GM18505 (cell line): ENCODE data around the gene CBX7.

Experiments
- ATAC-seq: cut with Tn5 transposase; IDR thresholded peaks from one replicate; pipeline ENCODE4 v1.9.1; 2021; ENCODE audit not compliant: unreplicated experiment
- POLR2A ChIP-seq: IDR thresholded peaks from 4 replicates; pipeline ENCODE4 v1.6.1; 2011; ENCODE audit warnings: borderline replicate concordance; ENCODE audit not compliant: insufficient read depth, insufficient read length; ENCODE audit errors: extremely low read depth

The CBX7 gene

DNA sequence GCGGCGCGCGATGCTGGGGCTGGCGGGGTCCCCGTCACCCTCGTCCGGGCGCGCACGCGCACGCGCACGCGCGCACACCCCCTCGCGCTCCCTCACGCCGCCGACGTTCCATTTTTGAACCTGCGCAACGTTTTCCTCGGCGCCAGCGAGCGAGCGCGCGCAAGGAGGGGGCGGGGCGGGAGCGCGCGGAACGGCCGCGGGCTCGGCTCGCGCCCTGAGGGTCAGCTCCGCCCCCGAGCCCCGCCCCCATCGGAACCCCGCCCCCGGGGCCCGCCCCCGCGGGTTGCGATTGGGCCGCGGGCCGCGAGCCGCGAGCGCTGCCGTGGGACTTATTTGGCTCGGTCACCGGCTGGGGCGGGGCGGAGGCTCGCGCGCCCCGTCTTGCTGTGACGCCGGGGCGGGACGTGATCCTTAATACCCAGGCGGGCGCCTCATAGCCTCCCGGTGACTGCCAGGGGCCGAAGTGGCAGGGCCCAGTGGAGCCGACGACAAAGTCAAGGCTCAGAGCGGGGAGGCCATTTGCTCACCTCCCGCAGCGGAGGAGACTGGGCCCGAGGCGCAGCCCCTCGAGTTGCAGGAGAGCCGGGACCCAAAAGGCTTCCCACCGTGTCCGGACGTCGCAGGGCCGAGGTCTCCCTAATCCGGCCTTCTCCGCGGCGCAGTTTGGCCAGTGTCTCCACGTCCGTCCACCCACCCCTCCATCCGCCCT is at the start of gene CBX7:
TSS of gene CBX7 (minus strand) at position 170 of the 709 bp plus-strand sequence. CDS start 236 bp downstream, outside the sequence.
- peak; percentile 81 for ATAC-seq
- TF ChIP-seq POLR2A = no peak

DNA sequence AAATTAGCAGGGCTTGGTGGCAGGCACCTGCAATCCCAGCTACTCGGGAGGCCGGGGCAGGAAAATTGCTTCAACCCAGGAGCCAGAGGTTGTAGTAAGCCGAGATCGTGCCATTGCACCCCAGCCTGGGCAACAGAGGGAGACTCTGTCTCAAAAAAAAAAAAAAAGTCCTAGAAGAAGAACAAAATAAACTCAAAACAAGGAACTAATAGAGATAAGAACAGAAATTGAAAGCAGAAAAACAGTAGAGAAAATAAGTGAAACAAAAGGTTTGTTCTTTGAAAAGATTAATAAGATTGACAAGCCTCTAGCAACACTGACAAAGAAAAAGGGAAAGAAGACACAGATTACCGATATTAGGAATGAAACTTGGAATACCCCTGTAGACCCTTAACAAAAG is 45.1 kb upstream of the CBX7 start:
- no peak for ATAC-seq
- no peak for TF ChIP-seq POLR2A

DNA sequence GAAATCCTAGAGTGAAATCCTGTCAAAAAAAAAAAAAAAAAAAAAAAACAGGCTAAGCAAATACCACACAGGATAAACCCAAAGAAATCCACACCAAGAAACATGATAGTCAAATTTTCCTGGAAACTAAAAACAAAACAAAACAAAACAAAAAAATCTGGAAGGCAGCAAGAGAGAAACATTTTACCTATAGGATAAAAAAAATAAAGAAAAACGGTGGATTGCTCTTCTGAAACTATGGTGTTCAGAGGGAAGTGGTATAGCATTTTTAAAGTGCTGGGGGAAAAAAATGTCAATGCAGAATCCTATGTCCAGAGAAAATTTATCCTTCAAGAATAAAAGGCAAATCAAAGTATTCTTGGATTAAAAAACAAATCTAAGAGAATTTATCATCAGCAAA is 41.6 kb upstream of the CBX7 start:
- ATAC-seq = no peak
- no peak for TF ChIP-seq POLR2A

DNA sequence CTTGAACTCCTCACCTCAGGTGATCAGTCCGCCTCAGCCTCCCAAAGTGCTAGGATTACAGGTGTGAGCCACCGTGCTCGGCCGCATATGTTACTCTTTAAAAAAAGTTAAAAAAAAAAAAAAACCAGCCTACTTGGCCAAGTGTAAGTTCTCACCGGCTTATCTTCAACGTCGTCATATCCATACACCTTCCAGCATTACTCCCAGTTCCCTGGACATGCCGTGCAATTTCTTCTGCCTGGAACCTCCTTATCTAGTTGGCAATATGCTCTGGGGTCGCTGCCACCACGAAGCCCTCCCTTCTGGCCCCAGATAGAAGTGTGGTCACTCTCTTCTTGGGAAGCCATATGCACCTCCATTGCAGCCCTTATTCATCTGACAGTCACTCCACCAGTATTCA is 36.3 kb upstream of the CBX7 start:
- ATAC-seq = no peak
- no peak for TF ChIP-seq POLR2A

DNA sequence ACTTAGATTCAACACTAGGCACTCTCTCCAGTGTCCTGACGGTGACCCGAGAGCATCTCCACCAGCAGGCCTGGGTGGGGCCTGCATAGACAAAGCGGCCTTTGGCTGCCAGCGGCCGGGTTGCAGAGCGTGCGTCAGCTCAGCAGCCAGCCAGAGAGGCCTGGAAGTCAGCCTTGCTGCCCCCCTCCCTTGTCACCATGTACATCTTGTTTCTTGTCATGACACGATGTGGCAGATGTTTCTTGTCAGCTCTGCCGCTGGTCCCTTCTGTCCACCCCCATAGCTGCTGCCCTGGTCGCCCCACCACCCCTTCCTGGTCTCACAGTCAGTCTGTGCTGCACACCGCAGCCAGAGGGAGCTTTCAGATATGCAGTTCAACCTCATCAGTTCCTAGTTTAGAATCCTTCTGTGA is 33.1 kb upstream of the CBX7 start:
- no peak for TF ChIP-seq POLR2A
- no peak for ATAC-seq

DNA sequence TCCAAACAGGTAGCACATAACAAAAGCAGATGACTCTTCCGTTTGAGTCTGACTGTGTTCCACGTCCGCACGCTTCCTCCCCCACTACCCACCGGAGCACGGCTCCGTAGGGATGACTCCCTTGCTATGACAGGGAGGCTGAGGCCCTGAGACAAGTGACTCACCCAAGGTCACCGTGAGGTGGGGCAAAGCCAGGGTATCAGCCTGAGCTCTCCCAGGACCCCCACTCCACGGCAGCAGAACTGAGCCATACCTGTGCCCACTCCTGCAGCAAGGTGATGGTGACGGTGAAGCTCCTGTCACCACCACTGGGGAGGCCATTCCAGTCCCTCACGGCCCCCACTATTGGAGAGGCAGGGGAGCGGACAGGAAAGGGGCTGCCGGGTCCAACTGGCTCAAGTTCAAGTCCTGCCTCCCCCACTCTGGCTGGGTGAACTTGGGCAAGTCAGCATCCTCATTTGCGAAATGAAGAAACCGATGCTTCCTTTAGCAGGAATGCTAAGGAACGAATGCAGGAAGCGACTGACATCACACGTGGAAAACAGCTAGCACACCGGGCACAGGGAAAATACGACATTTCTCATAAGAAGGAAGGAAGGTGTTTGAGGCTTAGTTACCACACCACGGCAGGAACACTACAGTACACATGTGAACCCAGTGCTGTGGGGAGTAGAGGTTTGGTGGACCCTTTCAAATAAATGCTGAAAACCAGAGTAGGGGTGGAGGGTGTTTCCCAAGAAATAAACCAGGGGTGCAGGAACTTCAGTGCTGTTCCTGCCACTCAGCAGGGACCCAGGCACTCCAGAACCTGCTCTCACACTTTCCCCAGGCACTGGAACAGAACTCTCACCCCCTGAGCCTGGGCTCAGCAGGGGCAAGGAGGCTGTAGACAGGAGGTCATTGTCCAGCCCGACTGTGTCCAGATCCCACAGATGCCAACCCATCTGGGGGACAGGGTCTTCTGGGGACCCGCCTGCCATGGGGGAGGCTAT is 32.4 kb upstream of the CBX7 start:
- no peak for ATAC-seq
- no peak for TF ChIP-seq POLR2A

DNA sequence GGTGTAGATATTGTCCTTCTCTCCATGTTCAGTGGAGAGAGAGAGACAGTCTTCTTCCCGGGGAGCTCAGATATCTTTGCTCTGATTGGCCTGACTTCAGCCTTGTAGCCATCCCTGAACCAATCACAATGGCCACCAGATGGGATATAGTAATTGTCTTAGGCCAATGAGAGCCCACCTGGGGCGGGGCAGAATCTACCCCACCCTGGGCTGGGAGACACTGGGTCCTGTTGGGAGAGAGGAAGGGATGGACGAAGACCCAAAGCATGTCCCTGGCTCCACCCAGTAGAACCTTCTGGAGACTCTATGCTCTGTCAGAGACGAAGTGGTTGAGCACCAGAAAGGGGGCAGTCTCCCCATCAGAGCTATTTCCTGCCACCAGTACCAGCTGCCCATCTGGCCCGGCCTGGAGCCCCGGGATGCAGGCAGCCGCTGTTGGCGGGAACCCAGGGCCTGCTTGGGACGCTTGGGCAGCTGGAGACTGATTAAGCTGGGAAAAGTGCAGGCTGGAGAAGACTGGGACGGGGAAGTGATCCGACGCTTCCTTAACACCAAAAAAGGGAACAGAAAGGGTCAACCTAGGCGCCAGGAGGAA is 31.6 kb upstream of the CBX7 start:
- no peak for ATAC-seq
- TF ChIP-seq POLR2A = no peak

DNA sequence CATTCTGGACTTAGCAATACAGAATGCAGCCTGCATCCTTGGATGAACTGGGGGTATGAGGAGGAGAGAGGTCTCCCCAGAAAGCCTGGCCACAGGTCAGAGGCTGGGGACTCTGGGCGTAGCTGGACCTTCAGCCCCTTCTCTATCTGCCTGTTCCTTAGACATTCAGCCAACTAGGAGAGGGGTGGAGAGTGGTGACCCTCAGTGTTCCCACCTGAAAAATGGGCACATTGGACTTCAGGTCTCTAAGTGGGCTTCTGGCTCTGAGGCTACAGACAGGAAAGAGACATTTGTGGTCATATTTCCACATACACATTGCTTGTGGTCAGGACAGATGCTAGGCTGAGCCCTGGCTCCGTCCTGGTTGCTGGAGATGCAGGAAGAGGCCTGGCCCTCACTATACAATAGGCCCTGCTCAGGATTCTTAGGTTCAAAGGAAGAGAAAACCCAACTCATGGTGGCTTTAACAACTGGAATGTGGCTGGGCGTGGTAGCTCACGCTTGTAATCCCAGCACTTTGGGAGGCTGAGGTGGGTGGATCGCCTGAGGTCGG is 30.1 kb upstream of the CBX7 start:
- ATAC-seq = no peak
- TF ChIP-seq POLR2A = no peak

DNA sequence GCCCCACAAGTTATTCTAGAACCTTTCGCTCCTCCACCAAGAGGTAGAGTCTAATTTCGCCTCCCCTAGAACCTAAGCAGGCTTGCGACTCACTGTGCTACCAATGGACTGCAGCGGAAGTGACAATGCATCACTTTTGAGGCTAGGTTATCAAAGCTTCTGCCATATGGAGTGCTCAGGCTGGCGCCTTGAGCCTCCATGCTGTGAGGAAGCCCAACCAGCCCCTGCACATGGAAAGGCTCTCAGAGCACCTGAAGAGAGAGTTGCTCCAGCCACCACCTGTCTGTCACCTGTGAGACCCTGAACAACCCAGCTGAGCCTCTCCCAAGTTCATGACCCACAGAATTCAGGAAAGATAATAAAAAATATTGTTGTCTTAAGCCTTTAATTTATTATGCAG is 29.3 kb upstream of the CBX7 start:
- ATAC-seq = no peak
- no peak for TF ChIP-seq POLR2A

DNA sequence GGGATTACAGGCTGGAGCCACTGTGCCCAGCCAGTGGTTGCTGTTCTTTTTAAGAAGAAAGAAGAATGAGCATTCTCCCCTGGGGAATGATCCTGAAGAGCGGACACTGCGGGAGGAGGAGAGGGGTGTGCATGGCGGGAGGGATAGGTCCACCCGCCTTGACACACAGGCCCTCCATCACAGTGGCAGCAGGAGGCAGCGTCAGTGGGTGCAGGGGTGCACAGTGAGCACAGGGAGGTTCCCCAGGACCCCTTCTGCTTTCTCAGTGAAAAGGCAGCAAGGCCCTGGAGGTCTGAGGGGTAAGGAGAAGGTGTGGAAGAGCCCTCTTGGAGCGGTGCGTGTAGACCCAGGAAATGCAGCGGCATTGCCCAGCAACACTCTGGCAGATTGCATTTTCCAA is 28.9 kb upstream of the CBX7 start:
- TF ChIP-seq POLR2A = no peak
- no peak for ATAC-seq

DNA sequence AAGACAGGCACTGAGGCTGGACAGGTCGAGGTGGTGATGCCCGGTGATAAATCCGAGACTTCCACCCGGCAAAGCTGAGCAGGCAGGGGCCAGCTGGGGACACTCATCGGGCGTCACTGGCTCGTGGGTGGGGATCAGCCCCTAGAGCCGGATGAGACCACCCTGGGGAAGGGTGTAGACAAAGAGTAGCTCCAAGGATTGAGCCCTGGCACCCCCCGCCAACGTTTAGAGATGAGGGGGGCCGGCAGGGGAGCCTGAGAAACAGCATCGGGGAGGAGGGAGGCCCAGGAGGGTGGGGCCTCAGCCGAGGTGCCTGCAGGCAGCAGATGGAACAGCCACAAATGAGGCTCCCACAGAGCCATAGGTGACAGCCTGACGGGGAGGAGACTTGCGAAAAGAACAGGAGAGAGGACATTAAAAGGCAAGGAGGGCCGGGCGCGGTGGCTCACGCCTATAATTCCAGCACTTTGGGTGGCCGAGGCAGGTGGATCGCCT is 27.4 kb upstream of the CBX7 start:
- ATAC-seq = no peak

DNA sequence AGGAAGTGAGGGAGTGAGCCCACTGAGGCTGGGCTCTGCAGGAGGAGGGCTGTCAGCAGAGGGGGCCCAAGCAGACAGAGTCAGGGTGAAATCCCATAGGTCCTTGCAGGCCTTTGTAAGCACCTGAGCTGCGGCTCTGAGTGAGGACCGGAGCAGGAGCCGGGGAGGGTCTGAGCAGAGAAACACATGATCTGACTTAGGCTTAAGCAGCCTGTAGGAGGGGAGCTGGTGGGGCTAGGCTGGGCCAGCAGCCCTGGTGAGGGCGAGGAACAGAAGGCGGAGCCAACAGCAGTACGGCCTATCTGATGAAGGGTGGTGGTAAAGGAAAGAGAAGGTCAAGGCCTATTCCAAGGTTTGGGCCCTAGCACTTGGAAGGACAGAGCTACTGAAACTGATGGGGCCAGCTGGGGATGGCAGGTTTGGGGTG is 26.9 kb upstream of the CBX7 start:
- no peak for ATAC-seq
- TF ChIP-seq POLR2A = no peak

More for the DNA sequence above, 27.4 kb upstream of the CBX7 start:
- no peak for TF ChIP-seq POLR2A
